DOHH2 (cell line): Measurements from ENCODE around the gene SLC24A1.

ENCODE experiments used
- H3F3A ChIP-seq: fragments of 200-600 bp; sonication (generic), shearing (Covaris generic); 2 replicates; pipeline ENCODE4 v1.6.0; 2016; ENCODE audit warnings: antibody characterized with exemption, mild to moderate bottlenecking; ENCODE audit not compliant: control insufficient read depth, insufficient read depth
- H3K27ac ChIP-seq: fragments of 200-600 bp; sonication (generic); 2 replicates; pipeline ENCODE4 v1.5.1; 2014; ENCODE audit warnings: low read depth, mild to moderate bottlenecking, low read length, moderate library complexity
- H3K27me3 ChIP-seq: fragments of 200-600 bp; sonication (generic); 2 replicates; pipeline ENCODE4 v1.6.1; 2014; ENCODE audit warnings: mild to moderate bottlenecking, low read length, mixed read lengths; ENCODE audit not compliant: control insufficient read depth
- H3K36me3 ChIP-seq: fragments of 200-600 bp; sonication (generic); 2 replicates; pipeline ENCODE4 v1.6.1; 2014; ENCODE audit warnings: mild to moderate bottlenecking, low read length, moderate library complexity, mixed read lengths; ENCODE audit not compliant: control insufficient read depth
- H3K4me1 ChIP-seq: fragments of 200-600 bp; sonication (generic); 2 replicates; pipeline ENCODE4 v1.6.1; 2014; ENCODE audit warnings: mild to moderate bottlenecking, low read length, mixed read lengths; ENCODE audit not compliant: control insufficient read depth
- H3K4me2 ChIP-seq: fragments of 200-600 bp; sonication (generic); 2 replicates; pipeline ENCODE4 v1.6.0; 2014; ENCODE audit warnings: mild to moderate bottlenecking, low read length, moderate library complexity
- H3K4me3 ChIP-seq: fragments of 200-600 bp; sonication (generic); 2 replicates; pipeline ENCODE4 v1.5.1; 2014; ENCODE audit warnings: mild to moderate bottlenecking, low read length, mixed read lengths
- H3K79me2 ChIP-seq: fragments of 200-600 bp; sonication (generic); 2 replicates; pipeline ENCODE4 v1.6.1; 2014; ENCODE audit warnings: mild to moderate bottlenecking, low read length, mixed read lengths; ENCODE audit not compliant: control insufficient read depth
- H3K9me2 ChIP-seq: fragments of 200-600 bp; sonication (generic); replicated peaks from 2 replicates; pipeline ENCODE4 v1.6.1; 2014; ENCODE audit warnings: mild to moderate bottlenecking, low read length, mixed read lengths; ENCODE audit not compliant: control insufficient read depth
- H3K9me3 ChIP-seq: fragments of 200-600 bp; sonication (generic); 2 replicates; pipeline ENCODE4 v1.6.1; 2014; ENCODE audit warnings: antibody characterized with exemption, low read length, mixed read lengths; ENCODE audit not compliant: control insufficient read depth, insufficient read depth
- H4K20me1 ChIP-seq: fragments of 200-600 bp; sonication (generic); 2 replicates; pipeline ENCODE4 v1.6.0; 2014; ENCODE audit warnings: low read depth, mild to moderate bottlenecking, antibody characterized with exemption, low read length, moderate library complexity; ENCODE audit not compliant: control insufficient read depth, insufficient read depth
- EZH2phosphoT487 ChIP-seq: fragments of 200-600 bp; sonication (generic); IDR thresholded peaks from 2 replicates; pipeline ENCODE4 v1.6.1; 2017; ENCODE audit warnings: borderline replicate concordance, mild to moderate bottlenecking, antibody characterized with exemption, low read length, moderate library complexity, mixed read lengths
- TF ChIP-seq, protein P1 (sequence below): fragments of 200-600 bp; sonication (generic); IDR thresholded peaks from one replicate; pipeline ENCODE4 v1.5.1; 2014; ENCODE audit warnings: antibody characterized with exemption, mild to moderate bottlenecking, low read depth, low read length; ENCODE audit not compliant: poor library complexity, severe bottlenecking

The SLC24A1 gene

DNA sequence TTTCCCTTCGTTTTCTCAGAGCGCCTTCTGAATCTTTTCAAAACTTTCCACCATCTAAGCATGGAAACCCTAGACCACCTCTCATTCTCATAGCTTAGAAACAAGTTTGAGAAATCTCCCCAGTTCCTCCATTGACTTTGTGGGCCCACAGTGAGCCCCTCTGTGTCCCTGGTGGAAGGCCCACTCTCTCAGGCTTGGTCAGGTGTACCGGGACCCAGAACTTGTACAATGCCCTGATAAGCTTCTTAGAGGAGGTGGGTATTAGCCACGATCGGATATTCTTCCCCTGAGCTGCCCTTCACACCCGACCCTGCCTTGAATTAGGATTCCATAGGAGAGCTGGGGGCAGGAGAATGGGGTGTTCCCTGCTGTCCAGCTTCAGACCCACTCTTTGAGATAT is at the start of gene SLC24A1:
Gene SLC24A1 (plus strand): TSS at position 301 of the 400 bp plus-strand sequence. CDS start 2,143 bp downstream, outside the sequence.
- Histone ChIP-seq H3K36me3 (no peaks in the 10 kb centered on the region), H3K4me1 (no peaks in the 10 kb centered on the region), H3K27ac (no peak within 1 kb of the TSS), H3F3A (no peaks in the 10 kb centered on the region), H4K20me1 (no peaks in the 10 kb centered on the region), H3K9me2 (no peaks in the 10 kb centered on the region), H3K4me3 (no peak within 1 kb of the TSS), H3K9me3 (no peaks in the 10 kb centered on the region), H3K4me2 (no peak within 1 kb of the TSS), H3K79me2 (no peaks in the 10 kb centered on the region), H3K27me3 (no peaks in the 10 kb centered on the region)
- TF ChIP-seq, protein P1, sequence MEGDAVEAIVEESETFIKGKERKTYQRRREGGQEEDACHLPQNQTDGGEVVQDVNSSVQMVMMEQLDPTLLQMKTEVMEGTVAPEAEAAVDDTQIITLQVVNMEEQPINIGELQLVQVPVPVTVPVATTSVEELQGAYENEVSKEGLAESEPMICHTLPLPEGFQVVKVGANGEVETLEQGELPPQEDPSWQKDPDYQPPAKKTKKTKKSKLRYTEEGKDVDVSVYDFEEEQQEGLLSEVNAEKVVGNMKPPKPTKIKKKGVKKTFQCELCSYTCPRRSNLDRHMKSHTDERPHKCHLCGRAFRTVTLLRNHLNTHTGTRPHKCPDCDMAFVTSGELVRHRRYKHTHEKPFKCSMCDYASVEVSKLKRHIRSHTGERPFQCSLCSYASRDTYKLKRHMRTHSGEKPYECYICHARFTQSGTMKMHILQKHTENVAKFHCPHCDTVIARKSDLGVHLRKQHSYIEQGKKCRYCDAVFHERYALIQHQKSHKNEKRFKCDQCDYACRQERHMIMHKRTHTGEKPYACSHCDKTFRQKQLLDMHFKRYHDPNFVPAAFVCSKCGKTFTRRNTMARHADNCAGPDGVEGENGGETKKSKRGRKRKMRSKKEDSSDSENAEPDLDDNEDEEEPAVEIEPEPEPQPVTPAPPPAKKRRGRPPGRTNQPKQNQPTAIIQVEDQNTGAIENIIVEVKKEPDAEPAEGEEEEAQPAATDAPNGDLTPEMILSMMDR: no peak
- TF ChIP-seq EZH2phosphoT487: no peak

DNA sequence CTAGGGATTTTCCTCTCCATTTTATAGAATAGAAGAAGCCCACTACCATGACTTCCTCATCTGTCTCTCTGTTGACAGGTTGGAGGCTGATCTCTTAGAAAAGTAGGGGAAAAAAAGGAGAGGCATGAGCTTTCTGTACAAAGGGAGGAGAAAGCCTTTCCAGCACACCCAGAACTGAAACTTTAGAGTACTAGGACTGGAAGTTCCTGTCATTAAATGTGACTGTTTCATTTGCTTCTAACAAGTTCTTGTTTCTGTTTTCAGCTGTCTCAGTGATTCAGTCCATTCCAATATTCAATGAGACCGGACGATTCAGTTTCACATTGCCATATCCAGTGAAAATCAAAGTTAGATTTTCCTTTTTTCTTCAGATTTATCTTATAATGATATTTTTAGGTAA is 49.8 kb upstream of the SLC24A1 start:
- Histone ChIP-seq H3K36me3 (peaks cover 62% of the 10 kb centered on the region), H3K4me3 (no peak overlapping the region), H3K27me3 (no peaks in the 10 kb centered on the region), H3K4me2 (no peak overlapping the region), H3K79me2 (no peaks in the 10 kb centered on the region), H4K20me1 (no peaks in the 10 kb centered on the region), H3F3A (peaks cover 3% of the 10 kb centered on the region; the same call in 1 of the 2 replicates), H3K4me1 (peaks cover 2% of the 10 kb centered on the region), H3K9me2 (no peaks in the 10 kb centered on the region), H3K9me3 (no peaks in the 10 kb centered on the region), H3K27ac (no peak overlapping the region)
- TF ChIP-seq, protein P1: no peak
- TF ChIP-seq EZH2phosphoT487: no peak

DNA sequence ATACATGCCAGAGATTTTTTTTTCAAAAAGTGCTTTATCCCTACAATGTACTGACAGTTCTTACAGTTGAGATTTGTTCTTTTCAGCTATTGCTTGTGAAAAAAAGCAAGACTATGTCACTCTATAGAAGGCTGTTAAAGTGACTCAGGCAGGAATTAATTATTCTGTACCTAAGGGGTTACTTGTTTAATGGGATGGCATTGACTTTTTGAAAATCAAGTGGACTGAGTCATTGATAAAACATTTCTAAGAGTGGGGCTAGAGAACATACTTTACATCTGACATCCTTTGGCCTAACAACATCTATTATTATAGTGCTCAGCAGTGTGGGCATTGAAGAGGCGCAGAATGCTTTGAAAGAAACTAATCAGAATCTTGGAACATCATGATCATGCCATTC is 45.1 kb upstream of the SLC24A1 start:
- H3K27me3 ChIP-seq: no peaks in the 10 kb centered on the region
- H3K9me2 ChIP-seq: no peaks in the 10 kb centered on the region
- H3K4me3 ChIP-seq: no peak overlapping the region
- peaks cover 69% of the 10 kb centered on the region for H3K36me3 ChIP-seq
- no peak overlapping the region for H3K4me2 ChIP-seq
- no peaks in the 10 kb centered on the region for H3K9me3 ChIP-seq
- no peaks in the 10 kb centered on the region for H3K79me2 ChIP-seq
- peaks cover 16% of the 10 kb centered on the region for H3K4me1 ChIP-seq
- no peak for TF ChIP-seq EZH2phosphoT487
- TF ChIP-seq, protein P1: no peak
- H4K20me1 ChIP-seq: no peaks in the 10 kb centered on the region
- no peak overlapping the region for H3K27ac ChIP-seq
- peaks cover 11% of the 10 kb centered on the region; the same call in 1 of the 2 replicates for H3F3A ChIP-seq
